ENCODE results near the gene ACIN1. TPM values are rescaled to one million over a fixed set of nuclear protein-coding genes. Genes with fewer than 3 reads are reported as not detected.
"Not testable (repeated sequence)": the region's sequence is repeated elsewhere in the genome, so short reads cannot be mapped to it uniquely, and the experiment has no call there.

The ACIN1 gene
- total and polyA plus RNA-seq, 9 donors = 72.5 to 157 (median 131) TPM

- no peak for DNase-seq
- Histone ChIP-seq H3K9me3 (replicated peaks; ENCODE audit: control insufficient read depth, low read depth, low read length) (no peaks in the 10 kb centered on the region), H3K4me3 (ENCODE audit: low read length) (no peak overlapping the region), H3K27me3 (ENCODE audit: control insufficient read depth, insufficient read depth, low read length) (no peaks in the 10 kb centered on the region), H3K4me1 (ENCODE audit: control insufficient read depth, insufficient read depth, low read length) (no peaks in the 10 kb centered on the region), H3K27ac (ENCODE audit: low read length) (no peak overlapping the region), H3K36me3 (ENCODE audit: control insufficient read depth, insufficient read depth, low read length) (no peaks in the 10 kb centered on the region)
- no CpG with 5 or more reads among the region's 4 CpGs for WGBS (ENCODE audit: insufficient coverage)
These were observed 79.3 kb downstream of the ACIN1 start for GRCh38 chr14:23015618-23016017.

GRCh38 chr14:23013749-23014054 is 81.2 kb downstream of the ACIN1 start:
- DNase-seq; H3K4me1 ChIP-seq (ENCODE audit: control insufficient read depth, insufficient read depth, low read length); H3K27me3 ChIP-seq (ENCODE audit: control insufficient read depth, insufficient read depth, low read length); H3K4me3 ChIP-seq (ENCODE audit: low read length); H3K27ac ChIP-seq (ENCODE audit: low read length); H3K9me3 ChIP-seq (replicated peaks; ENCODE audit: control insufficient read depth, low read depth, low read length); H3K36me3 ChIP-seq (ENCODE audit: control insufficient read depth, insufficient read depth, low read length): not testable (repeated sequence)
- WGBS (ENCODE audit: insufficient coverage) = 83% methylated on average over 2 of the region's 5 CpGs

GRCh38 chr14:23013054-23013748 is 81.7 kb downstream of the ACIN1 start:
- no peaks in the 10 kb centered on the region for H3K9me3 ChIP-seq (replicated peaks; ENCODE audit: control insufficient read depth, low read depth, low read length)
- DNase-seq = no peak
- no peaks in the 10 kb centered on the region for H3K36me3 ChIP-seq (ENCODE audit: control insufficient read depth, insufficient read depth, low read length)
- no peak overlapping the region for H3K4me3 ChIP-seq (ENCODE audit: low read length)
- H3K4me1 ChIP-seq (ENCODE audit: control insufficient read depth, insufficient read depth, low read length) = peaks cover 6% of the 10 kb centered on the region
- 100% methylated on average over 1 of the region's 6 CpGs for WGBS (ENCODE audit: insufficient coverage)
- H3K27me3 ChIP-seq (ENCODE audit: control insufficient read depth, insufficient read depth, low read length) = no peaks in the 10 kb centered on the region
- no peak overlapping the region for H3K27ac ChIP-seq (ENCODE audit: low read length)

- H3K27me3 ChIP-seq (ENCODE audit: control insufficient read depth, insufficient read depth, low read length) = no peaks in the 10 kb centered on the region
- DNase-seq = peak; percentile 91
- WGBS (ENCODE audit: insufficient coverage) = under 1% methylated on average over 31 of the region's 40 CpGs
- no peaks in the 10 kb centered on the region for H3K9me3 ChIP-seq (replicated peaks; ENCODE audit: control insufficient read depth, low read depth, low read length)
- peaks cover 15% of the 10 kb centered on the region for H3K4me1 ChIP-seq (ENCODE audit: control insufficient read depth, insufficient read depth, low read length)
- peak within 1 kb of the TSS; percentile 60 for H3K4me3 ChIP-seq (ENCODE audit: low read length)
- H3K27ac ChIP-seq (ENCODE audit: low read length) = peak within 1 kb of the TSS; percentile 88
- H3K36me3 ChIP-seq (ENCODE audit: control insufficient read depth, insufficient read depth, low read length) = no peaks in the 10 kb centered on the region
These were observed 84.8 kb downstream of the ACIN1 start, which contains the start of gene C14orf93 for GRCh38 chr14:23009939-23010726. Gene C14orf93 (minus strand): TSS chr14:23010143. CDS start chr14:22999023, 11,120 bp downstream.

GRCh38 chr14:23009483-23009938 is 85.4 kb downstream of the ACIN1 start:
- no peaks in the 10 kb centered on the region for H3K36me3 ChIP-seq (ENCODE audit: control insufficient read depth, insufficient read depth, low read length)
- no peaks in the 10 kb centered on the region for H3K9me3 ChIP-seq (replicated peaks; ENCODE audit: control insufficient read depth, low read depth, low read length)
- H3K27ac ChIP-seq (ENCODE audit: low read length) = peak overlapping the region; percentile 88
- H3K27me3 ChIP-seq (ENCODE audit: control insufficient read depth, insufficient read depth, low read length) = no peaks in the 10 kb centered on the region
- H3K4me3 ChIP-seq (ENCODE audit: low read length) = peak overlapping the region; percentile 60
- DNase-seq = no peak
- WGBS (ENCODE audit: insufficient coverage) = no CpG with 5 or more reads among the region's 8 CpGs
- H3K4me1 ChIP-seq (ENCODE audit: control insufficient read depth, insufficient read depth, low read length) = peaks cover 15% of the 10 kb centered on the region

GRCh38 chr14:23008831-23009230 is 86.1 kb downstream of the ACIN1 start:
- Histone ChIP-seq H3K4me1 (ENCODE audit: control insufficient read depth, insufficient read depth, low read length) (peaks cover 15% of the 10 kb centered on the region), H3K27ac (ENCODE audit: low read length) (no peak overlapping the region), H3K36me3 (ENCODE audit: control insufficient read depth, insufficient read depth, low read length) (no peaks in the 10 kb centered on the region), H3K9me3 (replicated peaks; ENCODE audit: control insufficient read depth, low read depth, low read length) (no peaks in the 10 kb centered on the region), H3K27me3 (ENCODE audit: control insufficient read depth, insufficient read depth, low read length) (no peaks in the 10 kb centered on the region), H3K4me3 (ENCODE audit: low read length) (no peak overlapping the region)
- no CpG with 5 or more reads among the region's 3 CpGs for WGBS (ENCODE audit: insufficient coverage)
- peak; percentile 41 for DNase-seq

Other genes starting within 250 kb of the ACIN1 start
- 14.5 TPM for gene LRP10, start 223.4 kb downstream of the ACIN1 start, total RNA-seq
- gene LRP10, start 223.4 kb downstream of the ACIN1 start, polyA plus RNA-seq (ENCODE audit: insufficient read depth in 1 of 8, insufficient read length in 8 of 8, low replicate concordance in 1 of 8) = 10 to 100 TPM; 34.1 to 49.9 (median 47.2) TPM
- gene REM2, start 211.9 kb downstream of the ACIN1 start, total RNA-seq = 0.13 TPM
- under 1 TPM in 7 of 8 donors, not detected in 1; 0.15 to 0.32 (median 0.19) TPM for gene REM2, start 211.9 kb downstream of the ACIN1 start, polyA plus RNA-seq (ENCODE audit: insufficient read depth in 1 of 8, insufficient read length in 8 of 8, low replicate concordance in 1 of 8)
- 67.6 TPM for gene RBM23, start 176.0 kb downstream of the ACIN1 start, total RNA-seq
- gene RBM23, start 176.0 kb downstream of the ACIN1 start, polyA plus RNA-seq (ENCODE audit: insufficient read depth in 1 of 8, insufficient read length in 8 of 8, low replicate concordance in 1 of 8) = 10 to 100 TPM; 51.7 to 66.3 (median 55.8) TPM
- gene PRMT5, start 165.8 kb downstream of the ACIN1 start, total RNA-seq = 41.8 TPM
- gene PRMT5, start 165.8 kb downstream of the ACIN1 start, polyA plus RNA-seq (ENCODE audit: insufficient read depth in 1 of 8, insufficient read length in 8 of 8, low replicate concordance in 1 of 8) = 10 to 100 TPM; 57.9 to 85.2 (median 71.2) TPM
- gene HAUS4, start 138.0 kb downstream of the ACIN1 start, total RNA-seq = 39.3 TPM
- gene HAUS4, start 138.0 kb downstream of the ACIN1 start, polyA plus RNA-seq (ENCODE audit: insufficient read depth in 1 of 8, insufficient read length in 8 of 8, low replicate concordance in 1 of 8) = 10 to 100 TPM; 31.2 to 42.9 (median 38.0) TPM
- gene AJUBA, start 112.6 kb downstream of the ACIN1 start, total RNA-seq = 30.5 TPM
- 10 to 100 TPM; 33.5 to 48.6 (median 41.2) TPM for gene AJUBA, start 112.6 kb downstream of the ACIN1 start, polyA plus RNA-seq (ENCODE audit: insufficient read depth in 1 of 8, insufficient read length in 8 of 8, low replicate concordance in 1 of 8)
- 10.0 TPM for gene C14orf93, start 85.0 kb downstream of the ACIN1 start, total RNA-seq
- 10 to 100 TPM in 5 of 8 donors, 1 to 10 TPM in 3; 8.8 to 15.9 (median 11.2) TPM for gene C14orf93, start 85.0 kb downstream of the ACIN1 start, polyA plus RNA-seq (ENCODE audit: insufficient read depth in 1 of 8, insufficient read length in 8 of 8, low replicate concordance in 1 of 8)
- gene PSMB5, start 60.2 kb downstream of the ACIN1 start, total RNA-seq = 154 TPM
- 100 to 1,000 TPM; 221 to 278 (median 253) TPM for gene PSMB5, start 60.2 kb downstream of the ACIN1 start, polyA plus RNA-seq (ENCODE audit: insufficient read depth in 1 of 8, insufficient read length in 8 of 8, low replicate concordance in 1 of 8)
- gene PSMB11, start 52.9 kb downstream of the ACIN1 start, total RNA-seq = not detected
- not detected for gene PSMB11, start 52.9 kb downstream of the ACIN1 start, polyA plus RNA-seq (ENCODE audit: insufficient read depth in 1 of 8, insufficient read length in 8 of 8, low replicate concordance in 1 of 8)
- 2.1 TPM for gene CDH24, start 37.6 kb downstream of the ACIN1 start, total RNA-seq
- gene CDH24, start 37.6 kb downstream of the ACIN1 start, polyA plus RNA-seq (ENCODE audit: insufficient read depth in 1 of 8, insufficient read length in 8 of 8, low replicate concordance in 1 of 8) = 1 to 10 TPM; 3.0 to 6.8 (median 5.0) TPM
- 46.0 TPM for gene C14orf119, start 369 bp upstream of the ACIN1 start, total RNA-seq
- 10 to 100 TPM; 47.4 to 68.2 (median 54.6) TPM for gene C14orf119, start 369 bp upstream of the ACIN1 start, polyA plus RNA-seq (ENCODE audit: insufficient read depth in 1 of 8, insufficient read length in 8 of 8, low replicate concordance in 1 of 8)
- gene CIROP, start 9.9 kb upstream of the ACIN1 start, total RNA-seq = not detected
- not detected for gene CIROP, start 9.9 kb upstream of the ACIN1 start, polyA plus RNA-seq (ENCODE audit: insufficient read depth in 1 of 8, insufficient read length in 8 of 8, low replicate concordance in 1 of 8)
- 0.13 TPM for gene CEBPE, start 24.1 kb upstream of the ACIN1 start, total RNA-seq
- under 1 TPM; 0.12 to 0.33 (median 0.16) TPM for gene CEBPE, start 24.1 kb upstream of the ACIN1 start, polyA plus RNA-seq (ENCODE audit: insufficient read depth in 1 of 8, insufficient read length in 8 of 8, low replicate concordance in 1 of 8)
- 4.2 TPM for gene SLC7A8, start 88.5 kb upstream of the ACIN1 start, total RNA-seq
- gene SLC7A8, start 88.5 kb upstream of the ACIN1 start, polyA plus RNA-seq (ENCODE audit: insufficient read depth in 1 of 8, insufficient read length in 8 of 8, low replicate concordance in 1 of 8) = 10 to 100 TPM in 2 of 8 donors, 1 to 10 TPM in 6; 2.6 to 10.6 (median 5.0) TPM
- not detected for gene RNF212B, start 142.8 kb upstream of the ACIN1 start, total RNA-seq
- gene RNF212B, start 142.8 kb upstream of the ACIN1 start, polyA plus RNA-seq (ENCODE audit: insufficient read depth in 1 of 8, insufficient read length in 8 of 8, low replicate concordance in 1 of 8) = under 1 TPM in 1 of 8 donors, not detected in 7; 0.52 TPM
- 8.6 TPM for gene HOMEZ, start 191.0 kb upstream of the ACIN1 start, total RNA-seq
- 10 to 100 TPM in 5 of 8 donors, 1 to 10 TPM in 3; 8.9 to 12.6 (median 11.1) TPM for gene HOMEZ, start 191.0 kb upstream of the ACIN1 start, polyA plus RNA-seq (ENCODE audit: insufficient read depth in 1 of 8, insufficient read length in 8 of 8, low replicate concordance in 1 of 8)
- gene PPP1R3E, start 207.7 kb upstream of the ACIN1 start, total RNA-seq = 7.5 TPM
- 10 to 100 TPM in 5 of 8 donors, 1 to 10 TPM in 3; 8.0 to 19.2 (median 12.3) TPM for gene PPP1R3E, start 207.7 kb upstream of the ACIN1 start, polyA plus RNA-seq (ENCODE audit: insufficient read depth in 1 of 8, insufficient read length in 8 of 8, low replicate concordance in 1 of 8)
- 15.1 TPM for gene BCL2L2, start 211.7 kb upstream of the ACIN1 start, total RNA-seq
- 10 to 100 TPM; 26.1 to 39.3 (median 31.6) TPM for gene BCL2L2, start 211.7 kb upstream of the ACIN1 start, polyA plus RNA-seq (ENCODE audit: insufficient read depth in 1 of 8, insufficient read length in 8 of 8, low replicate concordance in 1 of 8)
- gene PABPN1, start 226.3 kb upstream of the ACIN1 start, total RNA-seq = 58.2 TPM
- 100 to 1,000 TPM; 103 to 134 (median 123) TPM for gene PABPN1, start 226.3 kb upstream of the ACIN1 start, polyA plus RNA-seq (ENCODE audit: insufficient read depth in 1 of 8, insufficient read length in 8 of 8, low replicate concordance in 1 of 8)

Measured in muscle of leg (tissue), 11 donors.